Mononuclear cell (primary cell): Measurements from ENCODE around the gene ABHD14A. TPM values are rescaled to one million over a fixed set of nuclear protein-coding genes. Genes with fewer than 3 reads are reported as not detected.
"Not testable (repeated sequence)": the region's sequence is repeated elsewhere in the genome, so short reads cannot be mapped to it uniquely, and the experiment has no call there.

Experiments used
- H3K27me3 ChIP-seq: 2 replicates; pipeline ENCODE4 v1.6.0; 2011; ENCODE audit warnings: low read length, control low read depth; ENCODE audit not compliant: insufficient read depth
- H3K4me1 ChIP-seq: 2 replicates; pipeline ENCODE4 v1.5.1; 2011; ENCODE audit warnings: mild to moderate bottlenecking, low read length, control low read depth; ENCODE audit not compliant: insufficient read depth
- H3K4me3 ChIP-seq: 2 replicates; pipeline ENCODE4 v1.5.1; 2011; ENCODE audit warnings: mild to moderate bottlenecking, low read length, moderate library complexity
- H3K9me3 ChIP-seq: 2 replicates; pipeline ENCODE4 v1.5.1; 2011; ENCODE audit warnings: low read depth, mild to moderate bottlenecking, control low read depth, low read length
- total RNA-seq: library from RNA; depleted of rRNA; stranded (reverse); fragments of >200 nt; gene quantifications from one replicate; pipeline ENCODE4 v1.2.3, GENCODE V29; 2012

ABHD14A gene
- total RNA-seq, 1 donor = 6.6 TPM

DNA sequence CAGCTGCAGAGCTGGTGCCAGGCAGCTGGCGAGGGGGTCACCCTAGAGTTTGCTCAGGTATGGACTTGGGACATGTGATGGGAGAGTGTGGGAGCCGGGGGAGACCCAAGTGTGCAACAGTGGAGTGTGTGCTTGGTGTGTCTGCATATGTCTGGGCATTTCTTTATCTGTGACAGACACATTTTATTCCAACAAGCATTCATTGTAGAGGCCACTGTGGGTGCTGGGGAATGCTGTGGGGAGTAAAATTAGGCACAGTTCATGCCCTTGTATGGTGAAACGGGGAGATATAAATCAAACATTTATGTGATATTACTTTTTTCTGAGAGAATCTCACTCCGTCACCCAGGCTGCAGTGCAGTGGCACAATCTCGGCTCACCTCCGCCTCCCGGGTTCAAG lies 12.7 kb downstream of the ABHD14A start:
- no peak overlapping the region for H3K4me3 ChIP-seq
- no peaks in the 10 kb centered on the region for H3K9me3 ChIP-seq
- H3K27me3 ChIP-seq = no peaks in the 10 kb centered on the region
- H3K4me1 ChIP-seq = peaks cover 12% of the 10 kb centered on the region

DNA sequence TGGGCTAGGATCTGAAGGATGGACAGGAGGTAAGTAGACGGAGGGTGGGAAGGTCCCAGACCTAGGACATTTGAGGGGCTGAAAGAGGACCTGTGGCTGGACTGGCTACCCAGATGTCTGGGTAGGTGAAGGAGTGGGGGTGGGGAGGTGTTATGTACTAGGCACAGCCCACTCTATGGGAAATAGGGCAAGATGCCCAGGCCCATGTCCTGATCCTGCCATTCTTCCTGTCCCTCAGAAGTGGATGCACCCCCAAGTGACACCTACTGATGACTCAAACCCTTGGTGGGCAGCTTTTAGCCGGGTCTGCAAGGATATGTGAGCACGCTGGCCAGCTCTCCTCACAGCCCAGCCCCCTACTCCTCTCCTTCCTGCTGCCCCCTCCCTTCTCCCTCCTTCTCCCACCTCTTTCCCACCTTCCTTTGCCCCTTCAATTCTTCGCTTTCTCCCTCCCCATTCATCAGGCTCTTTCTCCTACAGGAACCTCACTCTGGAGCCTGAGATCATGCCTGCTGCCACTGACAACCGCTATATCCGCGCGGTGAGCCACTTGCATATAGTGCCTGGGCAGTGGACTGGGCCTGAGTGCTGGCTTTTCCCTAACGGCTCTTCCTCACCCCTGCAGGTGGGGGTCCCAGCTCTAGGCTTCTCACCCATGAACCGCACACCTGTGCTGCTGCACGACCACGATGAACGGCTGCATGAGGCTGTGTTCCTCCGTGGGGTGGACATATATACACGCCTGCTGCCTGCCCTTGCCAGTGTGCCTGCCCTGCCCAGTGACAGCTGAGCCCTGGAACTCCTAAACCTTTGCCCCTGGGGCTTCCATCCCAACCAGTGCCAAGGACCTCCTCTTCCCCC lies 13.7 kb downstream of the ABHD14A start:
- Histone ChIP-seq H3K9me3 (no peaks in the 10 kb centered on the region), H3K27me3 (no peaks in the 10 kb centered on the region), H3K4me3 (no peak overlapping the region), H3K4me1 (peaks cover 5% of the 10 kb centered on the region)

GRCh38 chr3:51990501-51990971 lies 15.7 kb downstream of the ABHD14A start:
- peaks cover 14% of the 10 kb centered on the region for H3K4me1 ChIP-seq
- not testable (repeated sequence) for H3K9me3 ChIP-seq, H3K4me3 ChIP-seq, H3K27me3 ChIP-seq

DNA sequence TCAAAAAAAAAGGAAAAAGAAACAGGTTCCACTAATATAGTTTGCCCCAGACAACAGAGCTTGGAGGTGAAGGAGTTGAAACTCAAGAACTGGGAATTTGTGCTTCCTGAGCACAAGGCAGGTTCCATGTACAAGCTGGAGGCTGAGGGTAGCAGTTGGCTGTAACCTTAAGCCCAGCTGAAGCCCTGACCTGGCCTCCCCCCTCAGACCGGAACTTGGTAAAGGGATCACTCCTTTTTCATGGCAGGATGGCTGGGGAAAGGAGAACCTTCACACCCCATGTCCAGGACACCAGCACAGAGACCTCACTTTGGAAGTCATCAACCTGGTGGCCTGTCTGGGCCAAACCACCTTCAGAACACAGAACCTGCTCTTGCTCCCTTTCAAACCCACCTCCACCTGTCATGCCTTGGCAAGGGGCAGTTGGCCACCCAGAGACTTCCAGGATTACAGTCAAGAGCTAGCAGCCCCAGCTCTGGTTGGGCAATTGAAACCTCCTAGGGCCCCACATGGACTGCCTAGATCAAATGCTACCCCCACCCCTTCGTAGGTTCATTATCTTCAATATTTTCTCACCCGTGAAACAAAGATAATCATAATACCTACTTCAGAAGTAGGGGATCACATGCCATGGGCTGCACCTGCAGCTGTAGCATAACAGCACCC lies 17.3 kb downstream of the ABHD14A start:
- H3K9me3 ChIP-seq = no peaks in the 10 kb centered on the region
- no peaks in the 10 kb centered on the region for H3K27me3 ChIP-seq
- peaks cover 14% of the 10 kb centered on the region for H3K4me1 ChIP-seq
- H3K4me3 ChIP-seq = no peak overlapping the region

- peaks cover 14% of the 10 kb centered on the region for H3K4me1 ChIP-seq
- not testable (repeated sequence) for H3K4me3 ChIP-seq, H3K9me3 ChIP-seq, H3K27me3 ChIP-seq
These were observed 18.8 kb downstream of the ABHD14A start for GRCh38 chr3:51993657-51994056.

- Histone ChIP-seq H3K9me3 (no peaks in the 10 kb centered on the region), H3K4me1 (peaks cover 14% of the 10 kb centered on the region), H3K4me3 (no peak overlapping the region), H3K27me3 (no peaks in the 10 kb centered on the region)
These were observed 19.7 kb downstream of the ABHD14A start for GRCh38 chr3:51994530-51994929.

DNA sequence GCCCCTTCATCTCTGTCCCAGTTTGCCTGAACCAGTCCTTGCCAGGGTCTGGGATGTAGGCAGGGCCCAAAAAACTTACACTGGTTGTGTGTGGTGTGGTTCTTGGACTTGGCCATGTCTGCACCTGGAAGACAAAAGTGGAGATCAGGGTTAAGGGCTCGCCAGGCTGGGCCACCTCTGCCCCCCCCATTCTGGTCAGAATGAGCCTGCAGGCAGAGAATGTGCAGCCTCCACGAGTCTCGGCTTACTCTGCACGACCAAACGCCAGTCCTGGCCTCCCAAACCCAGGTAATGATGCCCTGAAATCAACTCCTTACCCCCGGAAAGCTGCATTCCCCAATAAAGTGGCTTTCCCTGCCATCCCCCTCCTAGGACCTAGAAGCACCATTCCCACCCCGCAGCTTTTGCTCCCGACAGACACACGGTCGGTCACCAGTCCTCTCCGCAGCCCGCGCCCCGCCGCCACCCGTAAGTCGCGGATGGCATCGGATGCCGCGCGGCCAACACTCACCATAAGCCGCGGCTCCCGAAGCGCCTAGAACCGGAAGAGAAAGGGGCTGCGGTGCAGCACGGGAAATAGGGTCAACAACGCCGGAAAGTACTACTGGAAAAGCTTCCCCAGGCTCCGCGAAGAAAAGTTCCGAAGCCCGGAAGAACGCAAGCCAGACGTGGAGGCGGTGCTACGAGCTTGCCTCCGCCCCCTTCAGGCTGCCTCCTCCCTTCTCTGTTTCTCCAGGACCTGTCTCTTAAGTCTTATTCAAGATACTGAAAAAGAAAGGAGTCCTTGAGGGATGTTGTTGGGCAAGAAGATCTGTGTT lies 20.7 kb downstream of the ABHD14A start, which contains the start of gene RPL29:
Gene RPL29, minus strand, starts transcription at position 550 of the 818 bp plus-strand sequence. Its CDS starts 434 bp downstream, at position 116.
- H3K4me1 ChIP-seq = peaks cover 14% of the 10 kb centered on the region
- H3K4me3 ChIP-seq = peak within 1 kb of the TSS; percentile 64
- no peaks in the 10 kb centered on the region for H3K27me3 ChIP-seq
- H3K9me3 ChIP-seq = no peaks in the 10 kb centered on the region

GRCh38 chr3:51997172-51997571 lies 22.3 kb downstream of the ABHD14A start:
- H3K9me3 ChIP-seq = no peaks in the 10 kb centered on the region
- H3K4me3 ChIP-seq = no peak overlapping the region
- H3K27me3 ChIP-seq = no peaks in the 10 kb centered on the region
- peaks cover 21% of the 10 kb centered on the region for H3K4me1 ChIP-seq

- Histone ChIP-seq H3K9me3 (no peaks in the 10 kb centered on the region), H3K4me1 (peaks cover 21% of the 10 kb centered on the region), H3K27me3 (no peaks in the 10 kb centered on the region), H3K4me3 (no peak overlapping the region)
These were observed 23.2 kb downstream of the ABHD14A start for GRCh38 chr3:51997935-51998596.

- Histone ChIP-seq H3K4me3 (no peak overlapping the region), H3K9me3 (no peaks in the 10 kb centered on the region), H3K27me3 (no peaks in the 10 kb centered on the region), H3K4me1 (peaks cover 21% of the 10 kb centered on the region)
These were observed 23.9 kb downstream of the ABHD14A start for GRCh38 chr3:51998774-51999173.

- no peaks in the 10 kb centered on the region for H3K27me3 ChIP-seq
These were observed 25.0 kb downstream of the ABHD14A start for GRCh38 chr3:51999846-52000245.

DNA sequence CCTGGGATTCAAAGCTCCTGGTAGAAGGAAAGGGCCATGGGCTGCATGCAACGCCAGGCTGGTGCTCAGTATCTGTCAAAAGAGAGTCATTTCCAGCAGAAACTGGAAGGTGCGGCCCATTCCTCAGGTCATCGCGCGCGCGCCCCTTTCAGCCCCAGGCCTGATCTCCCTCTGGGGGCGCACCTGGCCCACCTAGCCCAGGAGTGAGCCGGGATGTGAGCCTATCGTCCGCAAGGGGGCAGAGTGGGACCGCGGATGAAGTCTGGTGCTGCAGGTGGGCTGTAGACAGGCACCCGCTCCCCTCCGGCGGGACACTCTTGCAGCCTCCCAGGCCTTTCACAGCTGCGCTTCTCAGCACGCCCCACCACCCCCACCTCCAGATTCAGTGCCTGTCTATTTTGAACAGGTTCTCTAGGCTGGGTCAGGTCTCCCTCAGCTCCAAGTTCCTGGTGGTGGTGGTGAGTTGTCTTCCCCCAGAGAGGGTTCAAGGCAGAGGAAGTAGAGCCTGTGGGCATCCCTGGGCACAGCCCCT lies 26.6 kb downstream of the ABHD14A start:
- Histone ChIP-seq H3K9me3 (no peaks in the 10 kb centered on the region), H3K4me1 (peaks cover 17% of the 10 kb centered on the region), H3K27me3 (no peaks in the 10 kb centered on the region), H3K4me3 (no peak overlapping the region)

More at GRCh38 chr3:51999846-52000245, 25.0 kb downstream of the ABHD14A start:
- Histone ChIP-seq H3K4me1 (peaks cover 13% of the 10 kb centered on the region), H3K9me3 (no peaks in the 10 kb centered on the region), H3K4me3 (no peak overlapping the region)

DNA sequence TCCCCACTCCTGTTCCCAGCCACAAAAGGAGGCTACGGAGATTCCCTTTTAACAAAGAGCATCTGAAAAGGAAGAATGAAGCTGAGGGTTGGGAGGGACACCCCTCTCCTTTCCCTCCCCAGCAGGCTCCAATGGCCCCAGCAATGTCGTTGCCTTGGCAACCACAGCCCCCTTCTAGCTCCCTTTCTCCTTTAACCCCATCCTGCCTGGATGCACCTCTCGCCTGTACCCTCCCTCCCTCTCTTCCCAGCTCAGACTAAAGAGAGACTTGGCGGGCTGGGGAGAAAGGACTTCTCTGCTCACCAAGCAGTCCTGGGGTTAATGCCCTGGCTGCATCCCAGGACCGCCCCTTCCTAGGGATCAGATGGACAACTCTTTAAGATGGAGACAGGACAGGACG lies 27.9 kb downstream of the ABHD14A start:
- Histone ChIP-seq H3K9me3 (no peaks in the 10 kb centered on the region), H3K27me3 (no peaks in the 10 kb centered on the region), H3K4me1 (peaks cover 17% of the 10 kb centered on the region), H3K4me3 (no peak overlapping the region)

- Histone ChIP-seq H3K27me3 (no peaks in the 10 kb centered on the region), H3K4me1 (peaks cover 17% of the 10 kb centered on the region), H3K9me3 (no peaks in the 10 kb centered on the region), H3K4me3 (no peak overlapping the region)
These were observed 29.4 kb downstream of the ABHD14A start for GRCh38 chr3:52004163-52004787.
